Naive B cell (primary cell): ENCODE results near the gene SERGEF. TPM values are rescaled to one million over a fixed set of nuclear protein-coding genes. Genes with fewer than 3 reads are reported as not detected.
A peak's percentile ranks its signal among the peaks of the same experiment; 100 is the strongest.

Source experiments
- ATAC-seq, 2 donors: fragments of 150-1000 bp; cut with Tn5 transposase; 2 replicates each; pipeline ENCODE4 v1.10.0; 2021; ENCODE audit warnings: low read depth in 2 of 2, mild to moderate bottlenecking in 2 of 2, moderate library complexity in 2 of 2
- DNase-seq: peaks from one replicate; pipeline ENCODE4 v3.0.0; 2022
- H3K27ac Mint-ChIP-seq, 6 donors: one replicate each; pipeline ENCODE4 v1.8.0; 2020 to 2022; ENCODE audit warnings: mild to moderate bottlenecking in 6 of 6, mixed read lengths in 6 of 6, moderate library complexity in 5 of 6, inconsistent platforms in 2 of 6
- H3K27me3 Mint-ChIP-seq, 3 donors: one replicate each; pipeline ENCODE4 v1.8.0; 2021 to 2022; ENCODE audit warnings: mixed read lengths in 3 of 3, mild to moderate bottlenecking in 1 of 3
- H3K36me3 Mint-ChIP-seq, 2 donors: one replicate each; pipeline ENCODE4 v1.8.0; 2020 to 2022; ENCODE audit warnings: mixed read lengths in 2 of 2, inconsistent platforms in 1 of 2, mild to moderate bottlenecking in 1 of 2
- H3K4me1 Mint-ChIP-seq, 3 donors: one replicate each; pipeline ENCODE4 v1.8.0; 2020 to 2022; ENCODE audit warnings: mixed read lengths in 3 of 3, inconsistent platforms in 1 of 3, mild to moderate bottlenecking in 1 of 3, moderate library complexity in 1 of 3
- H3K4me3 Mint-ChIP-seq, 8 donors: one replicate each; pipeline ENCODE4 v1.8.0; 2020 to 2022; ENCODE audit warnings: mild to moderate bottlenecking in 8 of 8, mixed read lengths in 8 of 8, moderate library complexity in 8 of 8, inconsistent platforms in 2 of 8
- H3K9me3 Mint-ChIP-seq, 7 donors: one replicate each; pipeline ENCODE4 v1.8.0; 2020 to 2022; ENCODE audit warnings: mixed read lengths in 7 of 7, mild to moderate bottlenecking in 5 of 7, inconsistent platforms in 2 of 7, moderate library complexity in 1 of 7
- polyA plus RNA-seq, 6 donors: library from polyadenylated mRNA; unstranded; fragments of 300-500 nt; fragmentation: Illumina TruSeq; gene quantifications; one replicate each; pipeline ENCODE4 v1.2.3, GENCODE V29; 2021; ENCODE audit warnings: low read depth in 6 of 6

Gene SERGEF
- polyA plus RNA-seq, 6 donors from 2014 or later, result 18.3 to 54.6 (median 42.6) TPM

DNA sequence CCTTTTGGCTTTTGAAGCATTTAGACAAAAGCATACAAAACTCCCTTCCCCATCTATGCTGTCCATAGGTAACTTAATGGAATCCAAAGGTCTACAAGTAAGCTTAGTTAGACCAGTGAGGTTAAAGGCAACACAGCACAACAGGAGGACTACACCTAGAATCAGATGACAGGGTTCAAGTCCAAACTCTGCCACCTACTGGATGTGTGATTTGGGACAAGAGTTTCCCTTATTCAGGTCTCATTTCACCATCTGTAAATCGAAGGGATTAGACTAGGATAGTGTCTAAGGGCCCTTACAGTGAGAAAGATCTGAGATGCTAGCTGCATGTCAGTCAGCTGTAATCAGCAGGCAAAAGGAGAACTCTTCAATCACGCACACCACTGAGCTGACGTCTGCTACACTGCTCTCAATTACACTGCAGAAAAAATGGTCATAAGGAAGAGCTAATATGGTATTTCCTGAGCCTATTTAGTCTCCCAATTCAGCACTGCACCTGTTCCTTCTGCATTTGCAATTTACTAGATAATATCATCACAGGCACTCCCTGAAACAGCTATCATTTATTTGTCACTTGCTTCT lies 82.2 kb downstream of the SERGEF start:
- H3K36me3 Mint-ChIP-seq, result peaks cover 31 to 42% of the 10 kb centered on the region in 2 donors
- H3K4me3 Mint-ChIP-seq, result no peak overlapping the region
- no peaks in the 10 kb centered on the region for H3K4me1 Mint-ChIP-seq
- no peak for ATAC-seq
- H3K27ac Mint-ChIP-seq, result no peak overlapping the region
- no peaks in the 10 kb centered on the region for H3K27me3 Mint-ChIP-seq
- DNase-seq, result no peak
- H3K9me3 Mint-ChIP-seq, result peaks cover 0 to 5% (median 0%) of the 10 kb centered on the region in 7 donors

DNA sequence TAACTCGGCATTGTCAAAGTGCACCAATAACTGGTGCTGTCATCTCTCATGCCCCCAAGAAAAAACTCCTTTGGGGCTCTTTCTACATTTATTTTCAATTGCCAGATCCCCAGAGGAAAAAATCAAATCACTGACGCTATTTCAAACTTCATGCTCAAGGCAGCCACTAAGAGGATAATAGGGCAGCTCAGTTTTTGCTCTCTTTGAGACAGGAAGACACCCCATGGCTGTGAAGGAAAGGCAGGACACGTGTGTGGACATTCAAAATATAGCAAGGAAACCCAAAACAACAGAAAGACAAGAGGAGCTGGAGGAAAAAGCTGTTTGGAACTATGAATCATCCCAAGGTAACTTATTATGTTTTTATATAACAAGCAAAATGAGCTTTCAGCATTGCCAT lies 83.7 kb downstream of the SERGEF start:
- peaks cover 0 to 5% (median 0%) of the 10 kb centered on the region in 7 donors for H3K9me3 Mint-ChIP-seq
- peaks cover 32 to 38% of the 10 kb centered on the region in 2 donors for H3K36me3 Mint-ChIP-seq
- H3K4me3 Mint-ChIP-seq, result no peak overlapping the region
- ATAC-seq (no peak), DNase-seq (no peak)
- H3K27me3 Mint-ChIP-seq, result no peaks in the 10 kb centered on the region
- no peaks in the 10 kb centered on the region for H3K4me1 Mint-ChIP-seq
- peak overlapping the region in 2 of 6 donors; percentile 16 to 49 for H3K27ac Mint-ChIP-seq

- Mint-ChIP-seq H3K9me3 (peaks cover 0 to 5% (median 0%) of the 10 kb centered on the region in 7 donors), H3K4me1 (peaks cover 0 to 8% (median 0%) of the 10 kb centered on the region in 3 donors), H3K27me3 (no peaks in the 10 kb centered on the region), H3K36me3 (peaks cover 40 to 45% of the 10 kb centered on the region in 2 donors), H3K27ac (peak overlapping the region in 1 of 6 donors; percentile 8), H3K4me3 (no peak overlapping the region)
- DNase-seq, result no peak
- ATAC-seq, result no peak
These were observed 85.0 kb downstream of the SERGEF start for GRCh38 chr11:17927681-17928343.

GRCh38 chr11:17927041-17927440 lies 85.8 kb downstream of the SERGEF start:
- Mint-ChIP-seq H3K27ac (no peak overlapping the region), H3K27me3 (no peaks in the 10 kb centered on the region), H3K9me3 (peaks cover 0 to 1% (median 0%) of the 10 kb centered on the region in 7 donors), H3K36me3 (peaks cover 33 to 40% of the 10 kb centered on the region in 2 donors), H3K4me1 (peaks cover 0 to 9% (median 0%) of the 10 kb centered on the region in 3 donors), H3K4me3 (no peak overlapping the region)
- ATAC-seq, result no peak
- DNase-seq, result no peak

DNA sequence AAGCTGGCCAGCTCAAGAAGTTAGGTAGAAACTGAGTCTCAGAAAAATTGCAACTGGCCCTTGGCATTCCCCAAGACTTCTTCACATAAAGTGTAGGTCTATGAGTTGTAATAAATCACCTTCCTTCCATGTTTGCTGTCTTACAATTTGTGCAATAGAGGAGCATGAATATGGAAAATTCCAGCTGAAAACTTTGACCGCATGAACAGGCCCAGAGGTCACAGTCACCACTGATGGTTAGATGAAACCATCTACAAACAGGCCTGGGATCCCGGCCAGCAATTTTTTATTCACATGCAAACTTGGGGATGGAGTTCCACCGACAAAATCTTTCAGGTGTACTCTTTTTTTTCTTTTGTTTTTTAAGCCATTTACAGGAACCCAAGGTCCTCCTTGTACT lies 88.1 kb downstream of the SERGEF start:
- ATAC-seq (no peak), DNase-seq (no peak)
- no peak overlapping the region for H3K27ac Mint-ChIP-seq
- no peaks in the 10 kb centered on the region for H3K27me3 Mint-ChIP-seq
- peaks cover 0 to 13% (median 5%) of the 10 kb centered on the region in 3 donors for H3K4me1 Mint-ChIP-seq
- no peaks in the 10 kb centered on the region for H3K9me3 Mint-ChIP-seq
- no peak overlapping the region for H3K4me3 Mint-ChIP-seq
- peaks cover 35 to 49% of the 10 kb centered on the region in 2 donors for H3K36me3 Mint-ChIP-seq

- Mint-ChIP-seq H3K9me3 (no peaks in the 10 kb centered on the region), H3K4me3 (peak overlapping the region in 1 of 8 donors; percentile 13), H3K36me3 (peaks cover 44 to 63% of the 10 kb centered on the region in 2 donors), H3K27me3 (no peaks in the 10 kb centered on the region), H3K4me1 (peaks cover 0 to 13% (median 5%) of the 10 kb centered on the region in 3 donors), H3K27ac (peak overlapping the region in 4 of 6 donors; percentile 3 to 91 (median 52))
- DNase-seq, result no peak
- no peak for ATAC-seq
These were observed 89.6 kb downstream of the SERGEF start for GRCh38 chr11:17923217-17923616.

GRCh38 chr11:17922416-17922788 lies 90.4 kb downstream of the SERGEF start:
- ATAC-seq, result no peak
- Mint-ChIP-seq H3K9me3 (no peaks in the 10 kb centered on the region), H3K27me3 (no peaks in the 10 kb centered on the region), H3K4me3 (no peak overlapping the region), H3K36me3 (peaks cover 37 to 60% of the 10 kb centered on the region in 2 donors), H3K27ac (peak overlapping the region in 2 of 6 donors; percentile 71 to 91), H3K4me1 (peaks cover 0 to 13% (median 5%) of the 10 kb centered on the region in 3 donors)
- DNase-seq, result no peak

GRCh38 chr11:17921659-17922415 lies 91.0 kb downstream of the SERGEF start:
- Mint-ChIP-seq H3K9me3 (no peaks in the 10 kb centered on the region), H3K4me1 (peaks cover 0 to 13% (median 5%) of the 10 kb centered on the region in 3 donors), H3K4me3 (no peak overlapping the region), H3K27me3 (no peaks in the 10 kb centered on the region), H3K27ac (peak overlapping the region in 1 of 6 donors; percentile 71), H3K36me3 (peaks cover 32 to 55% of the 10 kb centered on the region in 2 donors)
- DNase-seq (no peak), ATAC-seq (no peak)

DNA sequence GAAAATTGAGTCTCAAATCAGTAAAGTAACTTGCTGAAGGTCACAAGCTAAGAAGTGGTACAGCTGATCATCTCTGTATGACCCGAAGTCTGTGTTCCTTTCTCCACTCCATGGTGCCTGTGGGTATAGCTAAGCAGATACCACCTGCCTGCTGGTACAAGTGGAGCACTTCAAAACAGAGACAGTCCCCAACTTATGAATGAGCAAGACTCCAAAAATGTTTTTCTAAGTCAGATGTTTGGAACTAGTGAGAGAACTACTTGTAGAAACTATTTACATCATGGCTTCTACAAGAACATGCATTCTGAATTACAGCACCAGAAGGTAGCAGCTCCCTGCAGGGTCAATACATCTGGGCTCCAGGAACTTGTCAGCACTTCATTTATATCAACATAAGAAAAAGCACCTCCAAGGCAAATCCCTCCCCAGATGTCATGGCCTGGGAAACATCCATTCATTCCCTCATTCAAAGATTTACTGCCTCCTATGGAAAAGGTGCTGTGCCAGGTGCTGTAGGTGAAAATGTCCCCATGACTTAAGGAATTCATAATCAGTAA lies 94.7 kb downstream of the SERGEF start:
- H3K4me3 Mint-ChIP-seq, result no peak overlapping the region
- H3K4me1 Mint-ChIP-seq, result peaks cover 0 to 10% (median 7%) of the 10 kb centered on the region in 3 donors
- H3K27me3 Mint-ChIP-seq, result no peaks in the 10 kb centered on the region
- H3K27ac Mint-ChIP-seq, result no peak overlapping the region
- DNase-seq (no peak), ATAC-seq (no peak)
- H3K36me3 Mint-ChIP-seq, result peaks cover 17 to 43% of the 10 kb centered on the region in 2 donors
- no peaks in the 10 kb centered on the region for H3K9me3 Mint-ChIP-seq

DNA sequence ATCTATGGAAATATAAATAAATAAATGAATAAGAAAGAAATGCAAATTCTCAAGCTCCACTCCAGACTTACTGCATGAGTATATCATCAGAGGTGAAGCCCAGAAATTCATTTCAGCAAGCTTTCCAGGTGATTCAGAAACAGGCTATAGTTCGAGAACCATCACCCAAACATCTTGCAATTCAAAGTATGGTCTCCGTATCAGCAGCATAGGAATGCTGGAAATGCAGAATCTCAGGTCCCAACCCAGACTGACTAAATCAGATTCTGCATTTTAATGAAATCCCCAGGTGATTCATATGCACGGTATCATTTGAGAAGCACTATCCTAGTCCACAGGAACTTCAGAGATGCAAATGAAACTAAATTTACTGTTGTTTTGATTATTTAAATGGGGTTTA lies 95.3 kb downstream of the SERGEF start:
- Mint-ChIP-seq H3K27me3 (no peaks in the 10 kb centered on the region), H3K9me3 (no peaks in the 10 kb centered on the region), H3K36me3 (peaks cover 17 to 37% of the 10 kb centered on the region in 2 donors), H3K4me1 (peaks cover 0 to 10% (median 4%) of the 10 kb centered on the region in 3 donors), H3K4me3 (no peak overlapping the region), H3K27ac (no peak overlapping the region)
- ATAC-seq (no peak), DNase-seq (no peak)

- Mint-ChIP-seq H3K36me3 (peaks cover 15 to 28% of the 10 kb centered on the region in 2 donors), H3K4me1 (peaks cover 0 to 5% (median 0%) of the 10 kb centered on the region in 3 donors), H3K9me3 (no peaks in the 10 kb centered on the region), H3K27me3 (no peaks in the 10 kb centered on the region), H3K4me3 (no peak overlapping the region), H3K27ac (peak overlapping the region in 2 of 6 donors; percentile 3 to 62)
- ATAC-seq (no peak), DNase-seq (no peak)
These were observed 97.2 kb downstream of the SERGEF start for GRCh38 chr11:17915500-17916143.

GRCh38 chr11:17914957-17915356 lies 97.9 kb downstream of the SERGEF start:
- H3K9me3 Mint-ChIP-seq, result no peaks in the 10 kb centered on the region
- no peaks in the 10 kb centered on the region for H3K27me3 Mint-ChIP-seq
- DNase-seq (no peak), ATAC-seq (no peak)
- H3K27ac Mint-ChIP-seq, result no peak overlapping the region
- no peak overlapping the region for H3K4me3 Mint-ChIP-seq
- H3K36me3 Mint-ChIP-seq, result peaks cover 18 to 22% of the 10 kb centered on the region in 2 donors
- H3K4me1 Mint-ChIP-seq, result peaks cover 0 to 5% (median 0%) of the 10 kb centered on the region in 3 donors

DNA sequence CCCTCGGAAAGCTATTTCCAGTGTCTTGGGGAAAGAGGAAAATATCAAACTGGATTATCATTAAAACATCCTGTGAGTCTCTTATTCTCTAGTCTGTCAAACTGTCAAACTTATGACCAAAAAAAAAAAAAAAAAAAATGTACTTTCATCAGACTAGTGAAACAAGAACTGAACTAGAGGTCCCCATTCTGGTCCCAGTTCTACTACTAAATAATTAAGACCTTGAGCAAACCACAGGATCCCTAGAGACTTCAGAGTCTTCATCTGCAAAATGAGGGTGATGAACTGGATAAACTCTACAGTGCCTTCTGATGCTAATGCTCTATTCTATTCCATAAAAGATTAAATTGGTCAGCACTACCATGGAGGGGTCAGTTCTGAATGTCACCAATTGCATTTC lies 105.8 kb downstream of the SERGEF start:
- H3K27ac Mint-ChIP-seq, result peak overlapping the region in 1 of 6 donors; percentile 29
- peaks cover 12 to 18% of the 10 kb centered on the region in 2 donors for H3K36me3 Mint-ChIP-seq
- H3K4me1 Mint-ChIP-seq, result peaks cover 15 to 26% (median 18%) of the 10 kb centered on the region in 3 donors
- no peak overlapping the region for H3K4me3 Mint-ChIP-seq
- DNase-seq (no peak), ATAC-seq (peak in 1 of 2 donors; percentile 40)
- no peaks in the 10 kb centered on the region for H3K9me3 Mint-ChIP-seq
- H3K27me3 Mint-ChIP-seq, result no peaks in the 10 kb centered on the region
